H9 (cell line): Measurements from ENCODE around the gene SLC12A1. TPM values are rescaled to one million over a fixed set of nuclear protein-coding genes. Genes with fewer than 3 reads are reported as not detected.

Source experiments
- DNase-seq: peaks from one replicate; pipeline ENCODE4 v3.0.0-alpha.2; 2017
- H2AFZ ChIP-seq: one replicate; pipeline ENCODE4 v1.6.1; 2013; ENCODE audit warnings: mild to moderate bottlenecking, low read length, control low read depth, moderate library complexity
- H2AK5ac ChIP-seq: 2 replicates; pipeline ENCODE4 v1.6.1; 2013; ENCODE audit warnings: low read length, control low read depth, mixed read lengths; ENCODE audit not compliant: insufficient read length
- H2BK120ac ChIP-seq: one replicate; pipeline ENCODE4 v1.6.1; 2013; ENCODE audit warnings: low read depth, mild to moderate bottlenecking, low read length, control low read depth, inconsistent platforms; ENCODE audit not compliant: poor library complexity, severe bottlenecking
- H2BK12ac ChIP-seq: 2 replicates; pipeline ENCODE4 v1.6.1; 2013; ENCODE audit warnings: low read length, control low read depth, mixed read lengths, low read depth; ENCODE audit not compliant: insufficient read length
- H2BK15ac ChIP-seq: 2 replicates; pipeline ENCODE4 v1.6.1; 2013; ENCODE audit warnings: low read depth, low read length, control low read depth
- H2BK20ac ChIP-seq: one replicate; pipeline ENCODE4 v1.6.1; 2013; ENCODE audit warnings: low read depth, mild to moderate bottlenecking, low read length, control low read depth, inconsistent platforms; ENCODE audit not compliant: poor library complexity, severe bottlenecking
- H2BK5ac ChIP-seq: 2 replicates; pipeline ENCODE4 v1.6.1; 2013; ENCODE audit warnings: low read length, control low read depth, mixed read lengths; ENCODE audit not compliant: insufficient read length
- H3K14ac ChIP-seq: 2 replicates; pipeline ENCODE4 v1.6.1; 2013; ENCODE audit warnings: low read length, control low read depth; ENCODE audit not compliant: insufficient read depth
- H3K18ac ChIP-seq: 2 replicates; pipeline ENCODE4 v1.6.1; 2013; ENCODE audit warnings: low read depth, mild to moderate bottlenecking, mixed read lengths, low read length, control low read depth; ENCODE audit not compliant: insufficient read length
- H3K23ac ChIP-seq: 2 replicates; pipeline ENCODE4 v1.6.1; 2013; ENCODE audit warnings: low read length, control low read depth, mixed read lengths, low read depth; ENCODE audit not compliant: insufficient read length
- H3K23me2 ChIP-seq: 2 replicates; pipeline ENCODE4 v1.6.1; 2013; ENCODE audit warnings: low read depth, mild to moderate bottlenecking, mixed read lengths, low read length, control low read depth; ENCODE audit not compliant: insufficient read length, poor library complexity, severe bottlenecking
- H3K27ac ChIP-seq: 2 replicates; pipeline ENCODE4 v1.5.1; 2013; ENCODE audit warnings: low read length, control low read depth, mixed read lengths, low read depth; ENCODE audit not compliant: insufficient read length
- H3K27me3 ChIP-seq: 2 replicates; pipeline ENCODE4 v1.6.1; 2013; ENCODE audit warnings: low read length, control low read depth, inconsistent platforms; ENCODE audit not compliant: insufficient read depth
- H3K4ac ChIP-seq: 2 replicates; pipeline ENCODE4 v1.6.1; 2013; ENCODE audit warnings: low read depth, mild to moderate bottlenecking, control low read depth, inconsistent platforms, low read length, moderate library complexity
- H3K4me1 ChIP-seq: 2 replicates; pipeline ENCODE4 v1.6.1; 2013; ENCODE audit warnings: low read length, control low read depth, inconsistent platforms; ENCODE audit not compliant: insufficient read depth
- H3K4me2 ChIP-seq: 2 replicates; pipeline ENCODE4 v1.6.1; 2013; ENCODE audit warnings: low read length, control low read depth, mixed read lengths; ENCODE audit not compliant: insufficient read length, insufficient read depth
- H3K56ac ChIP-seq: 2 replicates; pipeline ENCODE4 v1.6.1; 2013; ENCODE audit warnings: low read depth, mild to moderate bottlenecking, mixed read lengths, low read length, control low read depth; ENCODE audit not compliant: insufficient read length
- H3K79me1 ChIP-seq: 2 replicates; pipeline ENCODE4 v1.6.1; 2013; ENCODE audit warnings: low read depth, mild to moderate bottlenecking, moderate library complexity, low read length, control low read depth, inconsistent platforms; ENCODE audit not compliant: insufficient read depth, poor library complexity, severe bottlenecking
- H3K79me2 ChIP-seq: 2 replicates; pipeline ENCODE4 v1.6.1; 2013; ENCODE audit warnings: low read length, control low read depth, inconsistent platforms; ENCODE audit not compliant: insufficient read depth
- H3K9ac ChIP-seq: 2 replicates; pipeline ENCODE4 v1.6.1; 2013; ENCODE audit warnings: low read length, control low read depth, mixed read lengths; ENCODE audit not compliant: insufficient read length; ENCODE audit errors: extremely low read depth
- H3K9me3 ChIP-seq: one replicate; pipeline ENCODE4 v1.6.1; 2013; ENCODE audit warnings: low read depth, low read length, inconsistent platforms; ENCODE audit not compliant: control insufficient read depth
- H3T11ph ChIP-seq: one replicate; pipeline ENCODE4 v1.6.1; 2013; ENCODE audit warnings: mild to moderate bottlenecking, low read length, control low read depth, inconsistent platforms
- H4K20me1 ChIP-seq: one replicate; pipeline ENCODE4 v1.6.1; 2013; ENCODE audit not compliant: control insufficient read depth, insufficient read length, insufficient read depth
- H4K5ac ChIP-seq: 2 replicates; pipeline ENCODE4 v1.6.1; 2013; ENCODE audit warnings: low read depth, mild to moderate bottlenecking, mixed read lengths, low read length, control low read depth; ENCODE audit not compliant: insufficient read length
- H4K8ac ChIP-seq: replicated peaks from 2 replicates; pipeline ENCODE4 v1.6.1; 2013; ENCODE audit warnings: low read length, control low read depth, mixed read lengths, low read depth; ENCODE audit not compliant: insufficient read length
- H4K91ac ChIP-seq: 2 replicates; pipeline ENCODE4 v1.6.1; 2013; ENCODE audit warnings: low read depth, mild to moderate bottlenecking, moderate library complexity, mixed read lengths, low read length, control low read depth; ENCODE audit not compliant: insufficient read length
- H3K27ac Mint-ChIP-seq, 3 experiments: 2 replicates in 2 of 3; 3 replicates in 1 of 3; pipeline ENCODE4 v1.8.0; 2020 to 2021; ENCODE audit warnings: mixed read lengths in 3 of 3, mild to moderate bottlenecking in 1 of 3, moderate library complexity in 1 of 3
- H3K27me3 Mint-ChIP-seq: 2 replicates; pipeline ENCODE4 v1.8.0; 2021; ENCODE audit warnings: low read depth, mild to moderate bottlenecking, moderate library complexity, mixed read lengths
- H3K36me3 Mint-ChIP-seq, 3 experiments: 2 replicates in 2 of 3; 3 replicates in 1 of 3; pipeline ENCODE4 v1.8.0; 2020 to 2021; ENCODE audit warnings: low read depth in 3 of 3, mixed read lengths in 3 of 3; ENCODE audit not compliant: insufficient read depth in 1 of 3
- H3K4me1 Mint-ChIP-seq, 2 experiments: 2 replicates each; pipeline ENCODE4 v1.8.0; 2020; ENCODE audit warnings: mixed read lengths in 2 of 2
- H3K4me3 Mint-ChIP-seq, 2 experiments: 2 replicates in 1 of 2; 3 replicates in 1 of 2; pipeline ENCODE4 v1.8.0; 2020 to 2021; ENCODE audit warnings: mild to moderate bottlenecking in 2 of 2, mixed read lengths in 2 of 2, moderate library complexity in 1 of 2
- H3K9me3 Mint-ChIP-seq, 2 experiments: 2 replicates in 1 of 2; 3 replicates in 1 of 2; pipeline ENCODE4 v1.8.0; 2020; ENCODE audit warnings: mild to moderate bottlenecking in 2 of 2, mixed read lengths in 2 of 2, moderate library complexity in 1 of 2
- WGBS: extraction: QIAGEN DNeasy Blood & Tissue Kit; methylation state at CpG from one replicate; pipeline ENCODE4 v1.1.7; 2013; ENCODE audit warnings: missing lambda C conversion rate, low lambda C conversion rate, mixed read lengths; ENCODE audit not compliant: insufficient read length; ENCODE audit errors: extremely low coverage; 5-methylcytosine and 5-hydroxymethylcytosine counted together
- total RNA-seq: library from RNA; stranded (reverse); gene quantifications from 2 replicates; pipeline ENCODE4 v1.2.1, GENCODE V29; 2021
- TF ChIP-seq, protein P1 (sequence below): fragments of 200-600 bp; sonication (generic); conservative IDR thresholded peaks from 3 replicates; pipeline ENCODE4 v1.8.0; 2021; ENCODE audit warnings: antibody characterized with exemption, mild to moderate bottlenecking

Gene SLC12A1
- total RNA-seq, 1 experiment from 2014 or later: 0.07 TPM

DNA sequence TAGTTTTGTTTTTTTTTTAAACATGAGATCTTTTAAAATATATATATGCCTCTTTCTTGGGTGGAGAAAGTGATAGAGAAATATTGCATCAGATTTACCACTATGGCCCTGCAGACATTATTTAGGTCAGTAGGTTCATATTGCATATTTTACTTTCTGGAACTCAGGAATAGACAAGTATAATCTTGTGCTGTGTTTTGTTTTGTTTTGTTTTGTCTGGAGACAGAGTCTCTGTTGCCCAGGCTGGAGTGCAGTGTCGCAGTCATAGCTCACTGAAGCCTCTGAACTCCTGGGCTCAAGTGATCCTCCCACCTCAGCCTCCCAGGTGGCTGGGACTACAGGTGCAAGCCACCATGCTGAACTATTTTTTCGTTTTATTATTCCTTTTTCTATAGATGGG, 103.6 kb downstream of the SLC12A1 start:
- no peak overlapping the region for H3K27ac Mint-ChIP-seq
- no peak overlapping the region for H3K4me3 Mint-ChIP-seq
- H3K4me1 ChIP-seq: no peaks in the 10 kb centered on the region; the same call in 1 of the 2 replicates
- H3K14ac ChIP-seq: no peak overlapping the region
- no peaks in the 10 kb centered on the region for H3K27me3 ChIP-seq
- H4K5ac ChIP-seq: no peak overlapping the region
- H2BK12ac ChIP-seq: no peak overlapping the region
- H3K79me2 ChIP-seq: no peaks in the 10 kb centered on the region
- H3K4me2 ChIP-seq: no peak overlapping the region
- no peaks in the 10 kb centered on the region for H3K23me2 ChIP-seq
- DNase-seq: no peak
- no peaks in the 10 kb centered on the region for H3K27me3 Mint-ChIP-seq
- H3K27ac ChIP-seq: no peak overlapping the region
- no peak overlapping the region for H3K56ac ChIP-seq
- H2BK20ac ChIP-seq: no peak overlapping the region
- no peaks in the 10 kb centered on the region for H3K79me1 ChIP-seq
- no peak overlapping the region for H3K18ac ChIP-seq
- H3K36me3 Mint-ChIP-seq: peaks cover 0 to 1% (median 0%) of the 10 kb centered on the region in 3 experiments; a peak in 1 of 7 replicates
- no peaks in the 10 kb centered on the region for H3K9me3 ChIP-seq
- H2AFZ ChIP-seq: no peak overlapping the region
- H3K23ac ChIP-seq: no peak overlapping the region
- H2BK5ac ChIP-seq: no peak overlapping the region
- no peaks in the 10 kb centered on the region; a peak in 2 of 5 replicates for H3K9me3 Mint-ChIP-seq
- TF ChIP-seq, protein P1, sequence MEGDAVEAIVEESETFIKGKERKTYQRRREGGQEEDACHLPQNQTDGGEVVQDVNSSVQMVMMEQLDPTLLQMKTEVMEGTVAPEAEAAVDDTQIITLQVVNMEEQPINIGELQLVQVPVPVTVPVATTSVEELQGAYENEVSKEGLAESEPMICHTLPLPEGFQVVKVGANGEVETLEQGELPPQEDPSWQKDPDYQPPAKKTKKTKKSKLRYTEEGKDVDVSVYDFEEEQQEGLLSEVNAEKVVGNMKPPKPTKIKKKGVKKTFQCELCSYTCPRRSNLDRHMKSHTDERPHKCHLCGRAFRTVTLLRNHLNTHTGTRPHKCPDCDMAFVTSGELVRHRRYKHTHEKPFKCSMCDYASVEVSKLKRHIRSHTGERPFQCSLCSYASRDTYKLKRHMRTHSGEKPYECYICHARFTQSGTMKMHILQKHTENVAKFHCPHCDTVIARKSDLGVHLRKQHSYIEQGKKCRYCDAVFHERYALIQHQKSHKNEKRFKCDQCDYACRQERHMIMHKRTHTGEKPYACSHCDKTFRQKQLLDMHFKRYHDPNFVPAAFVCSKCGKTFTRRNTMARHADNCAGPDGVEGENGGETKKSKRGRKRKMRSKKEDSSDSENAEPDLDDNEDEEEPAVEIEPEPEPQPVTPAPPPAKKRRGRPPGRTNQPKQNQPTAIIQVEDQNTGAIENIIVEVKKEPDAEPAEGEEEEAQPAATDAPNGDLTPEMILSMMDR: no peak
- peaks cover 31 to 41% of the 10 kb centered on the region in 2 experiments for H3K4me1 Mint-ChIP-seq
- H3K9ac ChIP-seq: no peak overlapping the region
- H4K20me1 ChIP-seq: no peaks in the 10 kb centered on the region
- no peak overlapping the region for H2AK5ac ChIP-seq
- no peak overlapping the region for H4K8ac ChIP-seq
- H3T11ph ChIP-seq: no peak overlapping the region
- WGBS: no CpG with 5 or more reads among the region's 2 CpGs
- H2BK15ac ChIP-seq: no peak overlapping the region
- no peak overlapping the region for H4K91ac ChIP-seq
- no peak overlapping the region for H2BK120ac ChIP-seq
- H3K4ac ChIP-seq: no peak overlapping the region
